Testis (tissue), 3 donors: ENCODE measurements around the gene PRRX1. TPM values are rescaled to one million over a fixed set of nuclear protein-coding genes. Genes with fewer than 3 reads are reported as not detected.

Experiments used
- DNase-seq: peaks from one replicate; pipeline ENCODE4 v3.0.0-alpha.2; 2019
- H3K27ac ChIP-seq, 2 donors: fragments of 200-600 bp; sonication (generic); one replicate each; pipeline ENCODE4 v1.5.1; 2019
- H3K27me3 ChIP-seq: fragments of 200-600 bp; sonication (generic); one replicate; pipeline ENCODE4 v1.5.1; 2019
- H3K36me3 ChIP-seq: fragments of 200-600 bp; sonication (generic); one replicate; pipeline ENCODE4 v1.5.1; 2017; ENCODE audit warnings: low read depth; ENCODE audit errors: missing control alignments
- H3K4me1 ChIP-seq: fragments of 200-600 bp; sonication (generic); one replicate; pipeline ENCODE4 v1.5.1; 2019
- H3K4me3 ChIP-seq, 2 donors: fragments of 200-600 bp; sonication (generic); one replicate each; pipeline ENCODE4 v1.5.1; 2017 to 2019
- H3K9me3 ChIP-seq: fragments of 200-600 bp; sonication (generic); one replicate; pipeline ENCODE4 v1.5.1; 2017
- CTCF ChIP-seq, 3 experiments: fragments of 450-650 bp in 2 of 3; fragments of 200-600 bp in 1 of 3; sonication (generic) in 1 of 3; IDR thresholded peaks; one replicate each; pipeline ENCODE4 v1.5.1; 2016 to 2019; ENCODE audit warnings: antibody characterized with exemption in 3 of 3, mild to moderate bottlenecking in 2 of 3, moderate library complexity in 1 of 3
- POLR2A ChIP-seq: fragments of 450-650 bp; IDR thresholded peaks from one replicate; pipeline ENCODE4 v1.6.1; 2017; ENCODE audit warnings: antibody characterized with exemption, mild to moderate bottlenecking, moderate library complexity
- WGBS, 2 donors: methylation state at CpG; one replicate each; pipeline ENCODE4 v1.1.5; 2018; 5-methylcytosine and 5-hydroxymethylcytosine counted together
- intact Hi-C: fragments of 100-400 bp; cut with DNase I; formaldehyde crosslinking; loops from one replicate; pipeline ENCODE4 v1.15.1; 2023; ENCODE audit warnings: low total_unique reads
- polyA plus RNA-seq: library from polyadenylated mRNA; stranded (reverse); fragments of 350-450 nt; fragmentation: Illumina TruSeq; extraction: RNeasy Lipid Tissue Mini Kit (QIAGEN cat#74804); gene quantifications from one replicate; pipeline ENCODE4 v1.2.3, GENCODE V29; 2014; ENCODE audit warnings: low read depth, low replicate concordance; ENCODE audit not compliant: insufficient read depth
- total RNA-seq, 2 donors: library from RNA; depleted of rRNA; stranded (reverse); fragments of >200 nt; gene quantifications; one replicate each; pipeline ENCODE4 v1.2.3, GENCODE V29; 2016

The PRRX1 gene
- total and polyA plus RNA-seq, 3 donors from 2014 or later = 26.3 to 74.8 (median 28.5) TPM

GRCh38 chr1:170695955-170696590, 32.1 kb downstream of the PRRX1 start:
- intact Hi-C loops = no loop called here
- peaks cover 14% of the 10 kb centered on the region for H3K4me1 ChIP-seq
- no peaks in the 10 kb centered on the region for H3K9me3 ChIP-seq
- WGBS, 2 donors = 69 to 73% methylated on average over 6 of the region's 6 CpGs
- H3K27me3 ChIP-seq = no peaks in the 10 kb centered on the region
- no peak for DNase-seq
- no peaks in the 10 kb centered on the region for H3K36me3 ChIP-seq
- no peak overlapping the region for H3K4me3 ChIP-seq
- H3K27ac ChIP-seq = peak overlapping the region in 1 of 2 donors; percentile 9
- TF ChIP-seq POLR2A = no peak
- TF ChIP-seq CTCF (IDR thresholded peaks at IDR 0.05) = no peak

- peak overlapping the region in 1 of 2 donors; percentile 9 for H3K27ac ChIP-seq
- whole genome bisulfite sequencing, 2 donors = 49 to 54% methylated on average over 6 of the region's 6 CpGs
- no peak for DNase-seq
Observed at GRCh38 chr1:170696591-170697290, 32.8 kb downstream of the PRRX1 start.

GRCh38 chr1:170697316-170697715, 33.4 kb downstream of the PRRX1 start:
- Histone ChIP-seq H3K27me3 (no peaks in the 10 kb centered on the region), H3K27ac (peak overlapping the region in 1 of 2 donors; percentile 9), H3K36me3 (no peaks in the 10 kb centered on the region), H3K9me3 (no peaks in the 10 kb centered on the region), H3K4me3 (no peak overlapping the region), H3K4me1 (peaks cover 16% of the 10 kb centered on the region)
- DNase-seq = no peak
- no peak for TF ChIP-seq POLR2A
- no peak for TF ChIP-seq CTCF (IDR thresholded peaks at IDR 0.05)
- intact Hi-C loops = no loop called here

More at GRCh38 chr1:170696591-170697290, 32.8 kb downstream of the PRRX1 start:
- intact Hi-C loops = no loop called here
- no peaks in the 10 kb centered on the region for H3K36me3 ChIP-seq
- H3K9me3 ChIP-seq = no peaks in the 10 kb centered on the region
- no peak overlapping the region for H3K4me3 ChIP-seq
- TF ChIP-seq CTCF (IDR thresholded peaks at IDR 0.05) (no peak), POLR2A (no peak)
- no peaks in the 10 kb centered on the region for H3K27me3 ChIP-seq
- peaks cover 16% of the 10 kb centered on the region for H3K4me1 ChIP-seq

GRCh38 chr1:170698301-170699275, 34.7 kb downstream of the PRRX1 start:
- no peaks in the 10 kb centered on the region for H3K9me3 ChIP-seq
- H3K36me3 ChIP-seq = no peaks in the 10 kb centered on the region
- DNase-seq = peak; percentile 24
- intact Hi-C loops = no loop called here
- H3K27ac ChIP-seq = peak overlapping the region in 1 of 2 donors; percentile 59
- 50 to 57% methylated on average over 11 of the region's 11 CpGs for WGBS, 2 donors
- H3K27me3 ChIP-seq = no peaks in the 10 kb centered on the region
- peaks cover 16% of the 10 kb centered on the region for H3K4me1 ChIP-seq
- H3K4me3 ChIP-seq = no peak overlapping the region
- no peak for TF ChIP-seq CTCF (IDR thresholded peaks at IDR 0.05)
- TF ChIP-seq POLR2A = no peak
